Measurements from ENCODE around the gene EPB41. TPM values are rescaled to one million over a fixed set of nuclear protein-coding genes. Genes with fewer than 3 reads are reported as not detected.

Gene EPB41
- polyA plus RNA-seq, 2 of the 4 experiments (the other 2 are of a cell fraction), result 4.9 to 12.8 TPM

DNA sequence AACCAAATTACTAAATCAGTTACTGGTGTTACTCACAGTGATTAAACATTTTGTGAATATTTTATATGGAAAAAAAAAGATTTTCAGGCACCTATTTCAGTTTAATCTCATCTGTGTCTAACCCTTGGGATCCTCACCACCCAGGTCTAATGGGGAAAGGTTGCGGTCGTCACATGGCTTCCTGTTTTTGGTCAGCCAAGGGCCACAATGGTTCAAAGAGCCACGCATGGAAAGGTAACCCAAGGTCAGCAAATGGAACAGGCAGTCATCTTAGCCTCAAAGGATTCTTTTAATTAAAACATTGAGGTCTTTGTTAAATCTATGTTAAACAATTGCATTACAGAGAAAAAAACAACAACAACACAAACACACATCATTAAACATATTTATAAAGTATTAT lies 245.4 kb downstream of the EPB41 start (continued):
- TF ChIP-seq SREBF2 (IDR thresholded peaks at IDR 0.05) (no peak), BCL3 (IDR thresholded peaks at IDR 0.05) (no peak), NFE2L2 (conservative IDR thresholded peaks at IDR 0.05; ENCODE audit: low read length) (no peak), ZFP36 (IDR thresholded peaks at IDR 0.05; ENCODE audit: borderline replicate concordance, partially characterized antibody) (no peak), MAFK (IDR thresholded peaks at IDR 0.05; ENCODE audit: partially characterized antibody) (no peak)

DNA sequence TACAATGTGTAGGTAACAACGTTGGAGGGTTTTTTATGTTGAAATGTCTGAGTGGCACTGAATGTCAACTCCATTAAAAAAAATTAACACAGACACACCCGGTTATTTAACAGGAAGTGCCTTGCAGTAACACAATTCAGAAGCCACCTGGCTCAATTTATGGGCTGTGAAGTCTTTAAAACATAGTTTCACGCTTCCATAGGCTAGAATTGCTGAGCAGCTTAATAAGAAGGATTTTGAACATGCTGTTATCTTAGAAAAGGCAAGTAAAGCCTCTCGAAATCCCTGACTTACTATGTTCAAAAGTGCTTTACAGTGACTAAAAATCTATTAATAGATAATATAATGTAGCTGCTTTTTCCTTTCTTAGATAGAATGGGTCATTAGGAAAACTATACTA lies 247.7 kb downstream of the EPB41 start:
- POLR2A ChIA-PET, result no interaction called here
- FAIRE-seq, result no peak
- WGBS (ENCODE audit: missing lambda C conversion rate), result 68% methylated on average over 4 of the region's 4 CpGs

GRCh38 chr1:29162476-29163138 lies 248.2 kb downstream of the EPB41 start:
- no peak for ATAC-seq
- ChIA-PET POLR2A (no interaction called here), CTCF (no interaction called here)
- H3K27ac ChIP-seq, result no peak overlapping the region
- DNase-seq (ENCODE audit: low read depth in 1 of 2, low spot score in 1 of 2), result no peak
- no peak overlapping the region for H3K4me3 ChIP-seq
- H3K4me1 ChIP-seq, result peaks cover 9% of the 10 kb centered on the region; the same call in 1 of the 3 replicates
- no peak overlapping the region for H3K4me2 ChIP-seq
- no peak for FAIRE-seq
- 82% methylated on average over 9 of the region's 9 CpGs for WGBS (ENCODE audit: missing lambda C conversion rate)
- H3K9me3 ChIP-seq, result no peaks in the 10 kb centered on the region
- TF ChIP-seq NFE2L2 (conservative IDR thresholded peaks at IDR 0.05; ENCODE audit: low read length) (no peak), MAZ (IDR thresholded peaks at IDR 0.05; ENCODE audit: borderline replicate concordance, low read depth, low read length) (no peak), RAD21 (conservative IDR thresholded peaks at IDR 0.05 in 1 of 2, IDR thresholded peaks at IDR 0.05 in 1 of 2) (no peak), SMC3 (IDR thresholded peaks at IDR 0.05) (no peak), ZC3H11A (IDR thresholded peaks at IDR 0.05) (no peak), NPAS2 (CRISPR knock-in tag; IDR thresholded peaks at IDR 0.05; ENCODE audit: borderline replicate concordance) (no peak), FOSB (CRISPR knock-in tag; IDR thresholded peaks at IDR 0.05) (no peak), ZNF302 (CRISPR knock-in tag; IDR thresholded peaks at IDR 0.05) (no peak), FOXS1 (CRISPR knock-in tag; IDR thresholded peaks at IDR 0.05) (no peak), TFCP2L1 (CRISPR knock-in tag; IDR thresholded peaks at IDR 0.05) (no peak), POLR2AphosphoS2 (conservative IDR thresholded peaks at IDR 0.05; ENCODE audit: low read length) (no peak), BHLHE40 (IDR thresholded peaks at IDR 0.05; ENCODE audit: low read depth, low read length) (no peak), GATA3 (IDR thresholded peaks at IDR 0.05; ENCODE audit: borderline replicate concordance) (no peak), FOSL2 (IDR thresholded peaks at IDR 0.05) (no peak), FOSL2 (CRISPR knock-in tag; IDR thresholded peaks at IDR 0.05) (no peak), HOXB5 (CRISPR knock-in tag; IDR thresholded peaks at IDR 0.05) (no peak), ESRRA (IDR thresholded peaks at IDR 0.05; ENCODE audit: borderline replicate concordance, low read length) (no peak)
- TF ChIP-seq, protein P1, sequence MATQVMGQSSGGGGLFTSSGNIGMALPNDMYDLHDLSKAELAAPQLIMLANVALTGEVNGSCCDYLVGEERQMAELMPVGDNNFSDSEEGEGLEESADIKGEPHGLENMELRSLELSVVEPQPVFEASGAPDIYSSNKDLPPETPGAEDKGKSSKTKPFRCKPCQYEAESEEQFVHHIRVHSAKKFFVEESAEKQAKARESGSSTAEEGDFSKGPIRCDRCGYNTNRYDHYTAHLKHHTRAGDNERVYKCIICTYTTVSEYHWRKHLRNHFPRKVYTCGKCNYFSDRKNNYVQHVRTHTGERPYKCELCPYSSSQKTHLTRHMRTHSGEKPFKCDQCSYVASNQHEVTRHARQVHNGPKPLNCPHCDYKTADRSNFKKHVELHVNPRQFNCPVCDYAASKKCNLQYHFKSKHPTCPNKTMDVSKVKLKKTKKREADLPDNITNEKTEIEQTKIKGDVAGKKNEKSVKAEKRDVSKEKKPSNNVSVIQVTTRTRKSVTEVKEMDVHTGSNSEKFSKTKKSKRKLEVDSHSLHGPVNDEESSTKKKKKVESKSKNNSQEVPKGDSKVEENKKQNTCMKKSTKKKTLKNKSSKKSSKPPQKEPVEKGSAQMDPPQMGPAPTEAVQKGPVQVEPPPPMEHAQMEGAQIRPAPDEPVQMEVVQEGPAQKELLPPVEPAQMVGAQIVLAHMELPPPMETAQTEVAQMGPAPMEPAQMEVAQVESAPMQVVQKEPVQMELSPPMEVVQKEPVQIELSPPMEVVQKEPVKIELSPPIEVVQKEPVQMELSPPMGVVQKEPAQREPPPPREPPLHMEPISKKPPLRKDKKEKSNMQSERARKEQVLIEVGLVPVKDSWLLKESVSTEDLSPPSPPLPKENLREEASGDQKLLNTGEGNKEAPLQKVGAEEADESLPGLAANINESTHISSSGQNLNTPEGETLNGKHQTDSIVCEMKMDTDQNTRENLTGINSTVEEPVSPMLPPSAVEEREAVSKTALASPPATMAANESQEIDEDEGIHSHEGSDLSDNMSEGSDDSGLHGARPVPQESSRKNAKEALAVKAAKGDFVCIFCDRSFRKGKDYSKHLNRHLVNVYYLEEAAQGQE (IDR thresholded peaks at IDR 0.05), result no peak
- TF ChIP-seq, protein P2, sequence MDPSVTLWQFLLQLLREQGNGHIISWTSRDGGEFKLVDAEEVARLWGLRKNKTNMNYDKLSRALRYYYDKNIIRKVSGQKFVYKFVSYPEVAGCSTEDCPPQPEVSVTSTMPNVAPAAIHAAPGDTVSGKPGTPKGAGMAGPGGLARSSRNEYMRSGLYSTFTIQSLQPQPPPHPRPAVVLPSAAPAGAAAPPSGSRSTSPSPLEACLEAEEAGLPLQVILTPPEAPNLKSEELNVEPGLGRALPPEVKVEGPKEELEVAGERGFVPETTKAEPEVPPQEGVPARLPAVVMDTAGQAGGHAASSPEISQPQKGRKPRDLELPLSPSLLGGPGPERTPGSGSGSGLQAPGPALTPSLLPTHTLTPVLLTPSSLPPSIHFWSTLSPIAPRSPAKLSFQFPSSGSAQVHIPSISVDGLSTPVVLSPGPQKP (IDR thresholded peaks at IDR 0.05; ENCODE audit: low read depth, low read length), result no peak
- TF ChIP-seq, protein P3, sequence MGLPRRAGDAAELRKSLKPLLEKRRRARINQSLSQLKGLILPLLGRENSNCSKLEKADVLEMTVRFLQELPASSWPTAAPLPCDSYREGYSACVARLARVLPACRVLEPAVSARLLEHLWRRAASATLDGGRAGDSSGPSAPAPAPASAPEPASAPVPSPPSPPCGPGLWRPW (IDR thresholded peaks at IDR 0.05), result no peak

More for the DNA sequence above, 247.7 kb downstream of the EPB41 start:
- ATAC-seq (no peak), DNase-seq (ENCODE audit: low read depth in 1 of 2, low spot score in 1 of 2) (no peak)
- H3K4me2 ChIP-seq, result no peak overlapping the region
- peaks cover 9% of the 10 kb centered on the region; the same call in 1 of the 3 replicates for H3K4me1 ChIP-seq
- TF ChIP-seq MAZ (IDR thresholded peaks at IDR 0.05; ENCODE audit: borderline replicate concordance, low read depth, low read length), result no peak
- CTCF ChIA-PET, result interaction anchor here (0.7 kb wide), 1 partner anchor 16 kb away, joined by 3 read pairs; no protein-coding TSS in a partner anchor
- H3K9me3 ChIP-seq, result no peaks in the 10 kb centered on the region
- no peak overlapping the region for H3K4me3 ChIP-seq
- H3K27ac ChIP-seq, result no peak overlapping the region

All from A549 (cell line).